SW 1271 (cell line): ENCODE data around the gene RSAD1.

Source experiments
- DNase-seq, 2 experiments: peaks; one replicate each; lab custom pipeline; 2025; lab: John Stamatoyannopoulos, UW

Gene RSAD1

DNA sequence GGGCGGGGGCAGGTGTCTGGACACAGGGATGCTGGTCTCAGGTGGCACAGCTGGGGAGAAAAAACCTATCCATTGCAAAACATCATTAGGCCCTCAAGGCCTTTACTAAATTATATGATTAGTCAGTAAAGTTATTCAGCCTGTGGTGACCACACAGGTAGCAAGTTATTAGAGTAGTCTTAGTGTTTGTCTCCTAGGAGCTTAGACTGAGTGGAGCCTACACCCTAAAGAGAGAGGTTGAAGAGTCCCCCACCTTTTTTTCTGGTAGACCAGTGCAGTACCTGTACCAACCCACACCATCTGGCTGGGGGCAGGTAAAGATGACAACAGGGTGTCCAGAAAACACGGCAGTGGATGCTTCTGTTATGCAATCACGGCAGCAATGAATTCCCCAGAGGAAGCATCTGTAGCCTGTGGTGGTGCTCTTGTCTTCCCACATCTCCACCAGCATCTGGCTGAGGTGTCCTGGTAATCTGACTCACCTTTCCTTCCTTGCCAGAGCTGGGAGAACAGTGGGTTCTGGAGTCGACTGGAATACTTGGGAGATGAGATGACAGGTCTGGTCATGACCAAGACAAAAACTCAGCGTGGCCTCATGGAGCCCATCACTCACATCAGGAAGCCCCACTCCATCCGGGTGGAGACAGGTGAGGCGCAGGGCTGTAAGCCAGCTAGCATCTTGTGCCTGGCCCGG lies 40.6 kb downstream of the RSAD1 start:
- no peak for DNase-seq

DNA sequence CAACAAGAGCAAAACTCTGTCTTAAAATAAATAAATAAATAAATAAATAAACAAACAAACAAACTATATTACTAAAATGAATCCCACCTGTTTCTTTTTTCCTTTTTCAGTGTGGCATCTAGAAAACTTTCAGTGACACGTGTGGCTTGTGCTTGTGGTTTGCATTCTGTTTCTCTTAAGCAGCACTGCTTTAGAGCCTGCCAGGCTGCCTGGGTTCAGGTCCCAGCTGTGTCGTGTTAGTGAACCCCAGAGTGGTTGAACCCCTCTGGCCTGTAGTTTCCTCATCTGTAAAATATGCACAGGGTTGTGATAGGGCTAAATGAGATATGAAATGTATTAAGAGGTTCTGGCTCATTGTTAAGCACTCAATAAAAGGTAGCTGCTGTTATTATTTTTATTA lies 41.8 kb downstream of the RSAD1 start:
- DNase-seq, result no peak

DNA sequence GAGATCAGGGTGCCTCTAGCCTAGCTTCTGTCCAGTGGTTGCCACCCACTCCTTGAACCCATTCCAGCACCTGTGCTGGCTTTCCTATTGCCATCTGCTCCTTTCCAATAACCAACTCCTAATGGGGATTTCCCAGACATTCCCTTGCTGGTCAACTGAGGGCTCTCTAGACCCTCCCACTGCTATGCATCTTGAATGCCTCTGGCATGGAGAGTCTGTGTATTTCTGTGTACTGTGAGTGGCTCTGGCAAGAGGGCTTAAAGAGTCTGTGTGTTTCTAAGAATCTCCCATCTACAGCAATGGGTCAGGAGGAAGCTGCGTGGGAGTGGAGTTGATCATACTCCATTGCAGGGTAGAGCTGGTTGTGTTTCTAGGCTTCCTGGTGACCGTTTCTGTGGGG lies 42.9 kb downstream of the RSAD1 start:
- no peak for DNase-seq

DNA sequence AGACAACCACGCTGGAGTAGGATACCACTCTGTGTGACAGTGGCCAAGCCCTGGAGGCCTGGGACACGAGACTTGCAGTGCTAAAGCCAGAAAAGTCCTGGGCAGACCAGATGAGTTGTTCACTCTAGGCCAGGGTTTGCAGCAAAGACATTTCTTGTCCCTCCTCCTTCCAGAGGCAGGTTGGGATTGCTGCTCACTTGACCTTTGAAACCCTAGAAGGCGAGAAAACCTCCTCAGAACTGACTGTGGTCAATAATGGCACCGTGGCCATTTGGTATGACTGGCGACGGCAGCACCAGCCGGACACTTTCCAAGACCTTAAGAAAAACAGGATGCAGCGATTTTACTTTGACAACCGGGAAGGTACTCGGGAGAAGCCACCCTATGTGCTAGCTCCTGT lies 44.1 kb downstream of the RSAD1 start:
- DNase-seq, result no peak

DNA sequence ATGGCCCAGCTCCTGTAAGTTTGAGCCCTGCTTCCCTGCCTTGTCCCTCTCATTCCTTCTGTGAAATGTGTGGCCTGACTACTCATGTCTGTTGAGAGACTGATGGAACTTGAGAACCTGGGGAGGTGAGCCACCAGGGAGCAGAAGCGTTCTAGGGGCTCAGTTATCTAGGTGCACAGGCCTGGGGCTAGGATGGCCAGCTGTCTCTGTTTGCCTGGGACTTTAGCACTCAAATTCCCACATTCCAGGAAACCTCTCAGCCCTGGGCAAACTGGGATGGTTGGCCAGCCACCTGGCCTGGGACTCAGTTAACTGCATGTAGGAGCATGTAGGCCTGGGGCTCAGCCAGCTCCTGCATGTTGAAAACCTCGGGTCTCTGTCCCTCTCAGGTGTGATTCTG lies 44.5 kb downstream of the RSAD1 start:
- DNase-seq, result no peak

DNA sequence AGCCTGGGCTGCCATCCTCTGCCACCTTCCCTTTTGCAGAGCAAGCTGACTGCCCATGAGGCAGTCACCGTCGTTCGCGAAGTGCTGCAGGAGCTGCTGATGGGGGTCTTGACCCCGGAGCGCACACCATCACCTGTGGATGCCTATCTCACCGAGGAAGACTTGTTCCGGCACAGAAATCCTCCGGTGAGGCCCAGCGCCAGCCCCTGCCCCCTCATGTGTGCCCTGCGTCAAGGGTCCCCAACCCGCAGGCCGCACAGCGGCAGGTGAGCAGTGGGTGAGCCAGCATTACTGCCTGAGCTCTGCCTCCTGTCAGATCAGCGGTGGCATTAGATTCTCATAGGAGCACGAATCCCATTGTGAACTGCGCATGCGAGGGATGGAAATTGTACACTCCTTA lies 46.2 kb downstream of the RSAD1 start:
- no peak for DNase-seq

DNA sequence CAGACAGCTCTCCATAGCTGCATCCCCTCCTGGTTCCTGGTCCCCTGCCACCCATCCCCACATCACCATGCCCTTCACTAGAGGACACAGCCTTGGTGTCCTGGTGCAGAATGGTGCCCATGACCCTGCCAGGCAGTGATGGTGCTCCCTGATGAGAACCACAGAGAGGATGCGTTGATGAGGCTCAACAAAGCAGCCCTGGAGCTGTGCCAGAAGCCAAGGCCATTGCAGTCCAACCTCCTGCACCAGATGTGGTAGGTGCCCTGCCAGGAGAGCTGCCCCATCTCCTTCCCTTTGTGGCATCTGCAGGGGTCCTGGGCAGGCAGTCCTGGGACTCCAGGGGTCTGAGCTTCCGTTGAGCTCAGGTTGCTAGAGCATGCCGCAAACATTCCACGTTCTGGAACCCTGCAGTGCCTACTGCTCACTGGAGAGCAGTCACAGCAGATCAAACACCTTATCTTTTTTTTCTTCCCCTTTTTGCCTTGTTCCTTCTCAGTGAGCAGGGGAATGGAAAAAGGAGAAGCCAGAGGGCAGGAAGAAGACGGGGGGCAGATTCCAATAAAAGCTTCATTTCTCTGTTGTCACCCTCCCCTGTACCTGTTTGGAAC lies 48.6 kb downstream of the RSAD1 start:
- DNase-seq, result no peak

DNA sequence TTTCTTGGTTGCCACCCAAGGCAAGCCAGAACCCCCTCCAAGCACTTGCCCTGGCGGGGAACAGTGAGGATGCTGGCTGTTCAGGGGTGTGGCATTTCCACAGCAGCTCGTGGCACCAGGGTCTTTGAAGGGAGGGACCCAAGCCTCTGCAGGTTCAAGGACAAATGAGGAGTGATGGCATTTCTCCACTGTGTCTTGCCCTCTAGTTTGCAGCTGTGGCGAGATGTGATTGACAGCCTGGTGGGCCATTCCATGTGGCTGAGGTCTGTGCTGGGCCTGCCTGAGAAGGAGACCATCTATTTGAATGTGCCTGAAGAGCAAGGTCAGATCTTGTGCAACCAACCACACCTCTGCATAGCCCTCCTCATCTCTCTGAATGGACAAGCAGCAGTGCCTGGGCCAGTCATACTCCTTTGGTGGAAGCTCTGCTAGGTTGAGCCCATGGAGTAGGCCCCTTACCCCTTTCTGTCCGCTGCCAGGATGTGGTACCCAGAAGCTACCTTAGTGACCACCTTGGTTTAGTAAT lies 49.4 kb downstream of the RSAD1 start:
- DNase-seq, result no peak

DNA sequence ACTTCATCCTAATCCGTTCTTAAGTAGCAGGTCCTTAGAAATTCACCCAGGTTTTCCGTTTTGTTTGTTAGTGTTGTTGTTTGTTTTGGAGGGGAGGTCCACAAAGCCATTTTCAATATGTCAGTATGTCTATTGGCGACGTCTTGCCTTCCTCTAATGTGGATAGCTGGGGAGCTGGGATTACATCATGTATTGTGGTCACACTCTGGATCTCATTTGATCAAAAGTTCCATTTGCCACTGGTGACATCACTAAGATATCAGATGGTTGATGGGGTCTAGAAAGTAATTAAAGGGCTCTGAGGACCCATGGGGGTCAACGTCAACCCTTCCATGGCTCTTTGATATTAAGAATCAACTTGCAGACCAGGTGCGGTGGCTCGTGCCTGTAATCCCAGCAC lies 51.2 kb downstream of the RSAD1 start:
- no peak for DNase-seq

DNA sequence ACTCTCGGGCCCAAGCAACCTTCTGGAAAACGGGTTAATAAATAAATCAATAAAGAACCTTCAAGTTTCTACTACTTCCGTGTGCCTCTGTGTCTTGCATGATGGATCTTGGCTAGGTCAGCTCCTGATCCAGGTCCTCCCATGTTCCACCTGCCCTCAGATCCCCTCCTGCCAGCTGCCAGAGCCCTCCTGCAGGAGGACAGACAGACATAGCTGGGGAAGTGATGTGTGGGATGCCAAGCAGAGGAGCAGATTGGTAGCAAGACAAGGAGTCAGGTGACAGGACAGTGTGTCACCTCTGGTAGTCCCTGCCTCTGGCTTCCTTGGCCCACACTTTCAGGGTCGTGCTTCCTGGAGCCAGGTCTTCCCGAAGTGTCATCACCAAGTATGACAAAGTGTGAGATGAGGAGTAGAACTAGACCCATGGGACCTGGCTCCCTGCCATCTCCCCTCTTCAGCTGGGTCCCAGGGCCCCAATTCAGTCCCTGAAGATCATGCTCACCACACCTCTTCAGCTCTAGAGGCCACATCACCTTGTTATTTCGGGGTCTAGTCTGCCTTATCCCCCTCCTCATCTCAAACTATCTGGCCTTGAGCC lies 52.9 kb downstream of the RSAD1 start:
- no peak for DNase-seq

DNA sequence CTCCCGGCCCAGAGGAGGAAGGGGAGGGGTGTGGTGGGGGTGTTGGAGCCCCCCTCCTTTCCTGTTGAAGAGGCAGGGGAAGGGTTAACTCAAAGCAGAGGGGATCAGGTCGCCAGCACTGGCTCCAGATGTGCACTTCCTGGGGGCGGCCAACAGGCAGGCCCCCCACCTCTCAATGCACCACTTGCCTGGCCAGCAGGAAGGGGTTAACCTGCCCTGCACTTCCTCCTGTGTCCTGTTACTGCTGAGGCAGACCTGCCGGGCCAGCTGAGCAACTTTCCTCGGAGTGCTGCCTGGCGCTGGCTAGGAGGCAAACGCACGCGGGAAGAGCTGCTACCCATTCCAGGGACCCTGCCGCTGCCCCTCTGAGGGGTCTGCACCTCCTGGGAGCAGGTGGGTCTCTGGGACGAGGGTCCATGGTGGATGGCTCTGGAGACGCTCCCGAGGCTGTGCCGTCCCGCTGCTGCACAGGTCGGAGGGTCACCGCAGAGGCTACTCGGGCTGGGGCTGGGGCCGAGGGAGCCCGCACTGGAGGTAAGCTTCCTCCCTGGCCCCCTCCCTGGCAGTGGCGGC lies 53.9 kb downstream of the RSAD1 start, which contains the start of gene EPN3:
TSS of gene EPN3 (plus strand) at position 284 of the 573 bp plus-strand sequence. CDS start 3,822 bp downstream, outside the sequence.
- DNase-seq, result no peak

DNA sequence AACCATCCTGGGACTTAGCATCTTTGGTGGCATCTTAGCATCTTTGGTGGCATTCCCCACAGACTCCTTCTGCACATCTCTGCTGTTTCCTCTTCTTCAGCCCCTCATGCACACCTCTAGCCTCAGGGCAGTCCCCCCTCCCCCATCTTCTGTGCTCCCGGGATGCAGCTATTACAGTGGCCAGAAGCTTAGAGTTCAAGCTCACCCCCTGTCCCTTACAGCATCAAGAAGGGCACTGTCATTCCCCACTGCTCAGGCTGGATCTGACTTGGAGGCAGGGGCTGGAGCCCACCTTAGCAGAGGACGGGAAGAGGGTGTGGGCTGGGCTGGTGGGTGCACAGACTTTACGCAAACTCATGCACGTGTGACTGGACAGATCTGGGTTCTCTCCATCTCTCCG lies 54.5 kb downstream of the RSAD1 start:
- DNase-seq, result no peak

DNA sequence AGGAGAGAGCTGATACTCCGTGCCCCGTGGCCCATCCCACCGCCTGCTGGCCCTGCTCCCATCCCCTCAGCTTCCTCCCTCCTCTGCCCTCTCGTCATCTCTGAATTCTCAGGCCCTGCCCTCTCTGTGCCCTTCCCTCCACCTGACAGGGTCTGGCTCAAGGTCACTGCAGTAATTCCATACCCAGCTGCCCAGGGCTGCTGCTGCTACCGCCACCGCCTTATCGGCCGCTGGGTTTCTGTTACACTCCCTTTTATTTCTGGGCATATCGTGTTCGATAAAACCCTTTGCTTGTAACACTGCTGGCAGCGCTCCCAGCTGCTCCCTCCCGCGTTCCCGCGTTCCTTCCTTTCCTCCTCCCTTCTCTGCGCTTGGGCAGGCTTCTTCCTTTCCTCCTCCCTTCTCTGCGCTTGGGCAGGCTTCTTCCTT lies 55.1 kb downstream of the RSAD1 start:
- DNase-seq, result no peak

DNA sequence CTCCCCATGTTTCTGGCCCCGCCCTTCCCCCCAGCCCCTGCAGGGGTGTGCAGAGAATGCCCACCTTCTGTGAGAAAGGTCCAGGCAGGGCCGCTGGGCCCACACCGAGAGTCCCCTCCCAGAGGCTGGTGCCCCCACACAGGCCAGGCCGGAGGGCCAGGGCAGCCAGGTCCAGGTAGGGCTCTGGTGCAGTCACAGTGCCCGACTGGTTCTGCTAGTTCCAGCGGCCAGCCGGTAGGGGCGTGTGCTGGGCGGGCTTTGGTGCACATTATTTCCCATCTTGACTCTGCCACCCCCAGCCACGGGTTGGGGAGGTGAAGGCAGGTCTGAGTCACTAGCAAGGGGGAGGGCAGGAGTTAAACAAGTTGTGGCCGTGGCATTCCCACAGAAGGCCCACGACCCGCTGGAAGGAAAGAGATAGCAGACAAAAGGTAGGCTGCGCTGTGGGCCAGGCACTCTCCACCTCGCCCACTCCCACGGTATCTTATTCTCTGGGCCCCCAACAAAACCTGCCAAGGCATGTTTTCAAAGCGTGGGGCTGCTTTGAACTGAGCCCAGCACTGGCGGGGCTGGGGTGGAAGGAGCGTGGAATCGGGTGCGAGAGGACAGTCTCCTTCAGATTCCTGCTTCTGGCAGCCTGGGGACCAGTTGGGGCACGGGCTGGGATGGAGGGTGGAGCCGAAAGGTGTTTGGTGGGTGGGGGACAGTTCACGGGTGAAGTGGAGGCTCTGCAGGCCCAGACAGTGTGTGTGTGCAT lies 55.7 kb downstream of the RSAD1 start:
- DNase-seq, result no peak

DNA sequence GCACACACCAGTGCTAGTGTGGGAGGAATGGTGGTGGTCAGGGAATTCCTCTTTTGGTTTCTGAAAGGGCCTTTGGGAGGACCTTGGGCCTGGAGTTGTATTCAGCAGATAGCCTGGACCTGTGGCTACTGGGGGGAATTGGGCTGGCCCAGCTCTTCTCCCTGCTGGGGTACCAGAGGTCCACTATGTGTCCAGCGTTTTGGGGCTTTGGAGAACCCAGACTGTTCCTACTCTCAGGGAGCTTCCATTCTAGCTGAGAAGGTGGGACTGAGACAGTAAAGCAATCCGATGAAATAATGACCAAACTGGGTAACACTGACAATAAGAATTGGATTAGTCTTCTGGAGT lies 56.3 kb downstream of the RSAD1 start:
- no peak for DNase-seq

DNA sequence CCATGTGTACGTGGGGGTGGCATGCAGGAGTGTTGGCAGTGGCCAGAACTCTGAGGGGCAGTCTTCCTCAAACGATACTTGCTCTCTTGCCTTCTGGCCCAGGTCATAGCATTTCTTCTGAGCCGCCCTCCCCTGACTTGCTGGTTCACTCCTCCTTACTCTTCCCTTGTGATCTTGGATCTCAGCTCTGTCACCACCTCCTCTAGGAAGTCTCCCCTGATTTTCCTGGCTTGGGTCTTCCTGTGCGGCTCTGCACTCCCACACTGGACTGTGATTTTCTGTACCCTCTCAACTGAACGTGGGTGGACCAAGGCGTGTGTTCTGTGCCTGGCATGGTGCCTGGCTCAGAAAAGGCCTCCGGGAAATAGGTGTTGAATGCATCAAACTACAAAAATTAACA lies 56.7 kb downstream of the RSAD1 start:
- no peak for DNase-seq
